Right ventricle myocardium inferior (tissue), 1 donor: Measurements from ENCODE around the gene TSPYL1. TPM values are rescaled to one million over a fixed set of nuclear protein-coding genes. Genes with fewer than 3 reads are reported as not detected.
A peak's percentile ranks its signal among the peaks of the same experiment; 100 is the strongest.

Experiments used
- ATAC-seq: fragments of 200-7000 bp; cut with Tn5 transposase; one replicate; pipeline ENCODE4 v1.9.1; 2020; ENCODE audit warnings: mild to moderate bottlenecking, moderate library complexity
- DNase-seq: peaks from one replicate; pipeline ENCODE4 v3.0.0; 2021; ENCODE audit errors: missing footprints
- intact Hi-C: fragments of 100-400 bp; cut with DNase I; formaldehyde crosslinking; loops from one replicate; pipeline ENCODE4 v1.11.0; 2022
- total RNA-seq: library from RNA; stranded (reverse); fragmentation: NEBNext Ultra II Directional; extraction: Animal tissue kit (Norgen Biotek cat#: 25700); gene quantifications from one replicate; pipeline ENCODE4 v1.2.1, GENCODE V29; 2021
- donor health status: DM: no; HTN: yes; CAD: no; lungs with severe emphysema.

TSPYL1 gene
- total RNA-seq, 1 donor from 2014 or later, result 80.6 TPM

DNA sequence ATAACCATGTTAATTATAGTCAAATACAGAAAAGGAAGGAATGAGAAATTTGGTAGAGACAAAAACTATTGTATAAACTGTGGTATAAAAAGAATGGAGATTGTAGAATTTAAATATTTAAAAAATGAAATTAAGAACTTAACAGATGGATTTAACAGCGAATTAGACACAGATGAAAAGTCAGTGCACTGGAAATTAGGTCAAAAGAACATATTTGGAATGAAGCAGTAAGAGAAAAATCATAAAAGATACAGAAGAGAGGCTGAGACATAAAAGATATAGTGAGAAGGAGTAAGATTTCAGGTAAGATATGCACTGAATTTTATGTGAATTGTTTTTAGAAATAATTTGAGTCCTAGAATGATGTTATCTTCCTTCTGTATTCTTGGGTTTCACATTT is 39.9 kb downstream of the TSPYL1 start:
- DNase-seq (no peak), ATAC-seq (no peak)
- intact Hi-C loops, result no loop called here

DNA sequence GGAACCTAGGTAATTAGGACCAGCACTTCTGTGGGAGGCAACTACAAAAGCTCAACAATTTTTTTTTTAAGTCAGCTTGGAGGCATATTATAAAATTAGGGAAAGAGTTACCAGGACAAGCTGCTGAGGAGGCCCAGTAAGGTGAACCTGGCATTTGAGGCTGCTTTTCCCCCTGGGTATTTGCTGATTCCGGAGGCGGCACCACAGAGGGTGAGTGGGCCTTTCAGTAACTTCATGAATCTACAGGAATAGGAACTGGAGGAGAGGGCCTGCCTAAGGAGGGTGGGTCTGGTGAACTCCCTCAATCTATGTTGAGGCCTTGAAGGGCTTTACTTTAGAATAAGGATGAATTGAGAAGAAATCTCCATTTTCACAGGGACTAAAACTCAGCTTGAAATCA is 40.5 kb downstream of the TSPYL1 start:
- intact Hi-C loops, result no loop called here
- ATAC-seq, result no peak
- DNase-seq, result no peak

GRCh38 chr6:116238083-116238482 is 41.6 kb downstream of the TSPYL1 start:
- intact Hi-C loops, result no loop called here
- no peak for ATAC-seq

DNA sequence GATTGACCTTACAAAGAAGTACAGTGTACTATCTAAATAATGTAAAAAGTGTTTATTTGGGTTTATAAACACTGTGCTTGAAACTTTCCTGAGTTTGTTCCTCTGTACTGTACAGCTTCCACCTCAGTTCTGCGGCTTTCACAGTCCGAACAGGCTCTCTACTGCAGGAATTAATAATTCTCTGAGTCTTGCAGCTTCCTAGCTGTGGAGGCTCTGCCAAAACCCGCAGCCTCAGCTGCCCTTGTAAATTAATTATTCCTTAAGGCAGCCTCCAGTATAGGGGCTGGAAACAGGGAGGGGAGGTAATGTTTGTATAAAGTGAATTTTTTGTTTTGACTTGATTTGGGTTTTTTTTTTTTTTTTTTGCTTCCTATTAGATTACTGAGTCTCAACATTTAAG is 45.0 kb downstream of the TSPYL1 start:
- ATAC-seq (no peak), DNase-seq (no peak)
- intact Hi-C loops, result no loop called here

More at GRCh38 chr6:116238083-116238482, 41.6 kb downstream of the TSPYL1 start:
- DNase-seq, result no peak

GRCh38 chr6:116229287-116229913 is 50.3 kb downstream of the TSPYL1 start:
- intact Hi-C loops, result no loop called here
- DNase-seq (peak; percentile 90), ATAC-seq (peak; percentile 90)

Other genes with a start within 250 kb of the TSPYL1 start
- gene FRK, start 219.0 kb downstream of the TSPYL1 start, total RNA-seq, result 7.3 TPM
- 49.9 TPM for gene NT5DC1, start 179.1 kb downstream of the TSPYL1 start, total RNA-seq
- gene COL10A1, start 153.8 kb downstream of the TSPYL1 start, total RNA-seq, result not detected
- 27.4 TPM for gene TSPYL4, start 25.9 kb downstream of the TSPYL1 start, total RNA-seq
- gene DSE, start 91.0 kb upstream of the TSPYL1 start, total RNA-seq, result 11.6 TPM
- 2.9 TPM for gene CALHM6, start 181.4 kb upstream of the TSPYL1 start, total RNA-seq
- 2.9 TPM for gene CALHM5, start 231.7 kb upstream of the TSPYL1 start, total RNA-seq